Inferior parietal cortex (tissue), 1 donor: ENCODE measurements around the gene EEIG1.
A peak's percentile ranks its signal among the peaks of the same experiment; 100 is the strongest.

Experiments
- DNase-seq: peaks from one replicate; pipeline ENCODE4 v3.0.0-alpha.2; 2016; ENCODE audit errors: extremely low spot score

The EEIG1 gene

DNA sequence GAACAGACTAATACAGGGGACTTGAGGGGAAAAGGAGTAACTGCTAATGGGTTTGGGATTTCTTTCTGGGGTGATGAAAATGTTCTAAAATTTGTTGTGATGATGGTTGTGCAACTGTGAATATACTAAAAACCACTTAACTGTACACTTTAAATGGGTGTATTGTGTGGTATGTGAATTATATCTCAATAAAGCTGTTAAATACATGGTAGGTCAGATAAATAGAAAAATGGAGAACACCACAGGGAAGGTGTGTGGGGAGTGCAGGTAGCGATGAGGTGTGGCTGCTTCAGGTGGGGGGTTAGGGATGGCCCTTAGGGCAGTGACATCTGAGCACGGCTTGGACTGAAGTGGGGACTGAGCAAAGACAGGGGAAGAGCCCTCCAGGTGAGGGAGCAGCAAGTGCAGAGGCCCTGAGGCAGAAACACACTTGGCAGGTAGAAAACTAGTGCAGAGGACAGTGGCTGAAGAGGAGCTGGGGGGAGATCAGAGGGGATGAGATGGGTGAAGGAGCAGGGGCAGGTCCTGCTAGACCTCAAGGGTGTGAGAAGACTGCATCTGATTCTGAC lies 20.9 kb downstream of the EEIG1 start:
- DNase-seq: no peak

GRCh38 chr9:127959398-127959797 lies 21.4 kb downstream of the EEIG1 start:
- no peak for DNase-seq

- DNase-seq: no peak
These were observed 22.1 kb downstream of the EEIG1 start for GRCh38 chr9:127958728-127959127.

GRCh38 chr9:127955294-127956015 lies 25.3 kb downstream of the EEIG1 start:
- DNase-seq: no peak

DNA sequence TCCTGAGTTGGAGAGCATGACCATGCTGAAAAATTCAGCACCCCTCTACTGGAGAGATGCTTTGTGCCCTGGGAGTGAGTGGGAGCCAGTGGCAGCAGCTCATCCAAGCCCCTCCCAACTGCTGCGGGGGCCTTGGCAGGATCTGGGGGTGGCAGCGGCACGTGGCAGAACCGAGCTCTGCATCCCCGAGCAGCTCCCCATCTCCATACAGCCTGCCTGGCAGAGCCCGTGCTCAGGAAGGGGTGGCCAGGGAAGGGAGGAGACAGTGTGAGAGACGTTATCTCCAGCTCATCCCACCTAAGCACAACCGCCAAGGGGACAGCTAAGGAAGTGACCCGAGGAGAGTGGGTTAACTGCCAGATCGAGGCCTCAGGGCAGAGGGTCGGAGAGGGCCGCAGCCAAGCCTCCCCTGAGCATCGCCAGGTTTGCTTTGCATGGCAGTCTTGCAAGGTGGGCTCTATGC lies 25.9 kb downstream of the EEIG1 start:
- no peak for DNase-seq

DNA sequence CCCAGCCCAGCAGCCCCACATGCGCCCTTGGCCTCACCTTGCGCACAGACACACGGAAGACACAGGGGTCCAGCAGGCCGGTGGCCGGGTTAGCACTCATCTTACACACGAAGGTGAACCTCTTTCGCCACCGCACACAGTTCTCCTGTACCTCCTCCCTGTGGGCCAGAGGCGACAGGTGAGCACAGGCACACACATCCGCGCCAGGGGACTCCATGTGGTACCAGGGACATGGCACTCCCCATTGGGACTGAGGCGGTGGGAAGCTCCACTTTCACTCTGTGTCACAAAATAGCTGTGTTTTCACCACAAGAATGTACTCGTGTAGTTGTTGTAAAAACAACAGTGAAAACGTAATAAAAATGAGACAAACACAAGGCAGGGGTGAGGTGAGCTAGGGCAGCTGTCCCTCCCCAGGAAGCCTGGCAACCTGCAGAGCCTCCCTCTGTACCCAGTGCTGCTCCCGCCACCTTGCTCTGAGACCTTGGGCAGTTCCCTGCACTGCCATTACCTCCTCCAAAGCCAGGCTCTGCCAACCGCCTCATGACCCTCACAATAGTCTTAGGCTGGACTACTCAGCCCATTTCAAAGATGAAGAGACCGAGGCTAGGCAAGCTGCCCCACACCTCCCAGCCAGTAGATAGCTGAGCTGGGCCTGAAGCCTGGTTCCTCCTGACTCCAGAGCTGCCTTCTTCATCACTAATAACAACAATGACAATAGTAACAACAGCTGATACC lies 26.9 kb downstream of the EEIG1 start:
- DNase-seq: no peak

DNA sequence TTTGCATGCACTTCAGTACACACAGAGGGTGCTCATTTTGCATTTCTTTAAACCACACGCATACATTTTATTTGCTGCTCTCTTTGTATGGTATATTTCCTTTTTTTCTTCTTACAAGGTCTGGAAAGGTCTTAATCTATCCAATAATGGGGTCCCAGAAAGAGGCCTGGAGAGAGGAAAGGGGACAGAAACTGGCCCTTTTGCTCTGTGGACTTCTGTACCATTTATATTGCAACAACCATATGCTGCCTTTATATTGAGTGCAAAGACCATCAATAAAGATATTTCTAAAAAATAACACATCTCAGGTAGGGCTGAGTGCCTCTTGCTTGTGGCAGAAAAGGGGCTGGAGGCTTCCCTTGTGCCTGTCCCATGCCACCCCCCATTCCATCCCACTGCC lies 27.6 kb downstream of the EEIG1 start:
- no peak for DNase-seq

- peak; percentile 92 for DNase-seq
These were observed 30.1 kb downstream of the EEIG1 start for GRCh38 chr9:127950513-127951289.

- peak; percentile 71 for DNase-seq
These were observed 30.8 kb downstream of the EEIG1 start for GRCh38 chr9:127949827-127950512.

GRCh38 chr9:127947841-127948710 lies 32.7 kb downstream of the EEIG1 start:
- DNase-seq: no peak

DNA sequence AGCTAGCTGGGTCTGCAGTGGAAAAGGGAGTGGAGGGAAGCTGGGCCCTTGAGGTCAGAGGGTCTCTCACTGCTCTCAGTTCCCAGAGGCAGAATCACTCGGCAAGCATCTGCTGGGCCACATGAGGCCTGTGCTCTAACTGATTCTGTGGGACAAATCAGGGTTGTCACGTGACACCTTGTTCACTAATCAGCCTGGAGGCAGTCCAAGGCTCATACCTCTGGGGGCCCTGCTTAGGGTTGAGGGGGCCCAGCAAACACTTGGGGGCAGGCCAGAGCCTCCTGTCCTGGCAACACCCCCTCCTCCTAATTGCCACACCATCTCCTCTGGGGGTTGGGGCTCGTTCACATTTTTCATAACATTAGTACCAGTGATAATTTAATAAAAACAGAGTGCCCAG lies 34.1 kb downstream of the EEIG1 start:
- DNase-seq: no peak

DNA sequence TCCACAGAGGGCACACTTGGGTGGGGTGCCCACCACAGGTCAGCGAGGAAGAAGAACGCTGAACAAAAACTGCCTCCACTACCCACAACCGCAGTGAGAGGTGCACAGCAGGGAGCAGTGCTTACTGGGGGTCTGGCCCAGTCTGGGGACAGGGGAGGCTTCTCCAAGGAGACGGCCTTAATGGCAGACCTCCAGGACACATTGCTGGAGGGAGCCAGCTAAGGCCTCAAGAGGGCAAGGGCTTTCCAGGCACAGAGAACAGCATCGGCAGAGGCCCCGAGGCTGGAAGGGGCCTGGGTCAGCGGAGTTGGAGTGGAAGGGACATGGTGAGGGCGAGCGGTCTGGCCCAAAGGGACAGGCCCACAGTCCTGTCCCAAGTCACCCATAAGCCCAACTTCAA lies 34.8 kb downstream of the EEIG1 start:
- no peak for DNase-seq

DNA sequence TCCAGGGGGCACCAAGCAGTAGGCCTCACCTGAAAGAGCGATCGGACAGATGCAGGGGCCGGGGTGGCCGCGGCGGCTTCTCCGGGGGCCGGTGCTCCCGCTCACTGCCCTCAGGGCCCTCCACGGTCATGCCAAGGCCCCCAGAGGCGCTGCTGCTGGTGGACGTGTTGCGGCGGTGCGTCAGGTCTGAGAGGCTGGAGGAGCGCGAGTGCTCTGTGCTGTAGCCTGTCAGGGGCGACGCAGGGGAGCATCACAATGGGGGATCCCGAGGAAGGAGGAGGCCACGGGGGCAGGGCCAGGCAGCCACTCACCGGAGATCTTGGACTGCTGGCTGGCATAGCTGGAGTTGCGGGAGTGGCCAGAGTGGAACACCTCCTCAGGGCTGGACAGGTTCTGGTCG lies 35.5 kb downstream of the EEIG1 start:
- DNase-seq: no peak

- DNase-seq: no peak
These were observed 36.1 kb downstream of the EEIG1 start for GRCh38 chr9:127944586-127945218.

DNA sequence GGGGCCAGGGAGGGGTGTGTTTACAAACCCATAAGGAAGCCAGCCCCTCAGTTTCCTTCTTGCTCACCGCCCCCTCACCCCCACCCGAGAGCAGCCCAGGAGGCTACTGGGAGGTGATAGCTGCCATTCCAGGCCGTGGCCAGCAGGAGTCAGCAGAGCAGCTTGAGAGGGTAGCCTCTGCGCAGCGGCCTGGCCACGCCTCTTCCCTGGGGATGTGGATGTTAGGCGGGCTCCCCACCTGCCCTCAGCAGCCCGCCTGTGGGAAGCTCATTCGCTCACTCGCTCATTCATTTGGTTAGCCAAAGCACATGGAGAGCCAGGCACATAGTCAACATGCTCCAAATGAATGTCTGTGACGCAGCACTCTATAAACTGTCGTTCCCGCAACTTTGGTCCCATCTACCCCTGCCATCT lies 37.1 kb downstream of the EEIG1 start:
- peak; percentile 87 for DNase-seq

- DNase-seq: no peak
These were observed 37.7 kb downstream of the EEIG1 start for GRCh38 chr9:127943011-127943662.

DNA sequence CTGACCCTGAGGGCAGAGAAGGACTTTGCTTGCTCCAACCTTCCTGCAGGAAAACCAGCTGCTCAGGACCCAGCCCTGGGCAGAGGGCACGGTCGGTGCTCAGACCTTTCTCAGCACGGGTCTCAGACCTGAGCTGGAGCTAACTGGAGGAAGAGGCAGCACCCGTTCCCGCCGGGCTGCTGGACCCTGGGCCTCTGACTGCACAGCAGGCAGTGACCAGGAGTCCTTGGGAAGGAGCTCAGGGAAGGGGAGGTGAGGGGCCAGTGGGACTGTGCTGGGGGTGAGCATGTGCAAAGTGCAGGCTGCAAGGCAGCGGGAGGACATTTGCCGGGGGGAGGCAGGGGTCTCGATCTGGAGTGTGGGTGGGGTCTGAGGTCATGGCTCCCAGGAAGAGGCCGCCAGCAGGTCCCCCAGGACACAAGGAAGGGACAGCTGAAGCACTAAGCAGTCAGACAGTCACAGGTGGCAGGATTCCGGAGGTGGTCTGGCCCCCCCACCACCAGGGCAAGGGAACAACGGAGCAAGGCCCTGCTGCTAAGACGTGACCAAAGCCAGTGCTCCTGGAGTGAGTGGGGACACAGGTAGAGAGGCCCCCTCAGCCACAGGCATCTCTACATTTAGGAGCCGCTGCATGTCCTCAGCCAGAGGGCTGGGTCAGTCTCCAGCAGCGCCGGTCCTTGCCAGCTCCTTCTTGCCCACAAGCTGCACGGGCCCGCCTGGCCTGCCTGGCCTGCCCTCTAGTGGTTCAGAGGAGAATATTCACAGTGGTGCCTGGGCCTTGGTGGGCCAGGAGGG lies 38.4 kb downstream of the EEIG1 start:
- peak; percentile 55 for DNase-seq

DNA sequence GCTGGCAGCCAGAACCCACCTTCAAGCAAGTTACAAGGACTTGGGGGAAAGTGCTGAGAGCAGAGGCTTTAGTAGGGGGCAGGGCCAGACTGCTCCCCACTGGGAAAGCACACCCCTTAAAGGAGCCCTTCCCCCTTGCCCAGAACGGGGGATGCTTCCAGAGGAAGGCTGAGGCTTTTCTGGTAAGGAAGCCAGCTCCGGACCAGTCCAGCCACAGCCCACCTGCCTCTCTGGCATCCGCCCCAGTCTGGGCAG lies 38.9 kb downstream of the EEIG1 start:
- no peak for DNase-seq
